Articular chondrocyte of knee joint (primary cell): ENCODE measurements around the gene OR8U1. TPM values are rescaled to one million over a fixed set of nuclear protein-coding genes. Genes with fewer than 3 reads are reported as not detected.

ENCODE experiments used
- total RNA-seq: library from RNA; depleted of rRNA; stranded (reverse); fragments of >200 nt; gene quantifications from 2 replicates; pipeline ENCODE4 v1.2.3, GENCODE V29; 2012

The OR8U1 gene
- not detected in 2 replicates for total RNA-seq

GRCh38 chr11:56375324-56375723 is at the start of gene OR8U1:
OR8U1 (plus strand) TSS chr11:56375624; CDS start chr11:56375624, 0 bp downstream.

DNA sequence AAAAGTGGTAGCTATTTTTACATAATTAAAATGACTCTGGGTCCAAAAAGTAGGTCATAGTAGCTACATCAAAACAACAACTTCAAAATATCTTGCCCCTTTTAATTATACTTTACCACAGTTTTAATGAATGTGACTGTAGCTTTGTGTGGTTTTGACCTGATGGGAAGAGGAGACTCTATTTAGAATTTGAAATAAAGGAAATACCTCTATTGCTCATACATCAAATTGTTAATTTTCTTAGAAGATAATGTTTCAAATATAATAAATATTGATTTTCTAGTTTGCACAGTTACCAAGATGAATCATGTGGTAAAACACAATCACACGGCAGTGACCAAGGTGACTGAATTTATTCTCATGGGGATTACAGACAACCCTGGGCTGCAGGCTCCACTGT is 29.7 kb upstream of the OR8U1 start, which contains the start of gene OR8K1:
OR8K1 (plus strand) TSS at position 301 of the 400 bp plus-strand sequence; CDS start at position 301, 0 bp downstream.

DNA sequence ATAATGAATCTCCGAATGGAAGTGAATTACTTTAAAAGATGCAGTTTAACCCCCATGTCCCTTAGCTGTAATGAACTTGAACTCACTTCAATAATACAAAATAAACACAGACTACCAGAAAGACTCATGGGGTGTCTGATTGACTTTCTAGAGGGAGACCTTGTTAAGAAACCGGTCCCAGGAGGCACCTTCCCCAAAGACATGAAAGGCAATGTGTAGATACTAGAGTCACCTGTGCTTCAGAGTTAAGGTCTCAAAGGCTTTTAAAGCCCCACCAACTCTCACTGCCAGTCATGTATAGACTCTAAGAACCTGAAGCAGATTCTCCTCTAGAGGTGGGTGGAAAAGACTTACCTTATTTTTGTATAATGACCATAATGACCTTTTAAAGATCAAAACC is 21.4 kb upstream of the OR8U1 start, which contains the start of gene OR8J1:
OR8J1 (plus strand) TSS at position 301 of the 400 bp plus-strand sequence. CDS start 5,956 bp downstream, outside the sequence.

DNA sequence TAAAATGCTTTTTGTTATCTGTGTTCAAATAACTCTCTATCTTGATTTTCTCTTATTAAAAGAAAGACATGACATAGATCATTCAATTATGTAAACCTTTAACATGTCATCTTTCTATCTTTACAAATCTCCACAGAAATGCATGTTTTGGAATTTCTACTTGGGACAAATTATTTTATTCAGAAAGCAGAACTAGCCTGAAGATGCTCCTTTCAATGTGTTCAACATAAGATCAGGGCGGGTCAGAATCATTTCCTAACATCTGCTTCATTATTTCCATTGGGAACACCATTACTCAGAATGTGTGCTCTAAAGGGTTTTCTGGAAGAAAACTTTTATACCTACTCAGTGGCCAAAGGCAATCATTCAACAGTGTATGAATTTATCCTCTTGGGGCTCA is 37.0 kb downstream of the OR8U1 start, which contains the start of gene OR5AL1:
OR5AL1 (plus strand) TSS at position 301 of the 400 bp plus-strand sequence.

Other genes with a start within 250 kb of the OR8U1 start
- not detected in 2 replicates for gene OR8J3, start 235.4 kb upstream of the OR8U1 start, total RNA-seq
- not detected in 2 replicates for gene OR8K5, start 215.3 kb upstream of the OR8U1 start, total RNA-seq
- gene OR5J2, start 199.0 kb upstream of the OR8U1 start, total RNA-seq, result not detected in 2 replicates
- not detected in 2 replicates for gene OR5T2, start 141.4 kb upstream of the OR8U1 start, total RNA-seq
- gene OR5T3, start 123.4 kb upstream of the OR8U1 start, total RNA-seq, result not detected in 2 replicates
- not detected in 2 replicates for gene OR5T1, start 101.5 kb upstream of the OR8U1 start, total RNA-seq
- gene OR8H1, start 83.4 kb upstream of the OR8U1 start, total RNA-seq, result not detected in 2 replicates
- gene OR8K3, start 60.5 kb upstream of the OR8U1 start, total RNA-seq, result not detected in 2 replicates
- gene OR8K1, start 29.6 kb upstream of the OR8U1 start, total RNA-seq, result not detected in 2 replicates
- gene OR8J1, start 21.3 kb upstream of the OR8U1 start, total RNA-seq, result not detected in 2 replicates
- not detected in 2 replicates for gene OR5AL1, start 37.1 kb downstream of the OR8U1 start, total RNA-seq
- gene OR5M3, start 97.7 kb downstream of the OR8U1 start, total RNA-seq, result not detected in 2 replicates
- not detected in 2 replicates for gene OR5M8, start 115.7 kb downstream of the OR8U1 start, total RNA-seq
- not detected in 2 replicates for gene OR5M11, start 167.6 kb downstream of the OR8U1 start, total RNA-seq
- not detected in 2 replicates for gene OR5M10, start 202.1 kb downstream of the OR8U1 start, total RNA-seq
- gene OR5M1, start 239.2 kb downstream of the OR8U1 start, total RNA-seq, result not detected in 2 replicates